OCI-LY7 (cell line): ENCODE results near the gene PTPRF.

Experiments
- EZH2phosphoT487 ChIP-seq: fragments of 200-600 bp; sonication (generic); IDR thresholded peaks from 2 replicates; pipeline ENCODE4 v1.6.1; 2018; ENCODE audit warnings: low read depth, borderline replicate concordance, mild to moderate bottlenecking, mixed run types, antibody characterized with exemption, low read length, moderate library complexity, mixed read lengths
- TF ChIP-seq, protein P1 (sequence below): fragments of 200-600 bp; sonication (generic); conservative IDR thresholded peaks from 2 replicates; pipeline ENCODE4 v1.5.1; 2014; ENCODE audit warnings: mild to moderate bottlenecking, antibody characterized with exemption, low read length, moderate library complexity, mixed read lengths

DNA sequence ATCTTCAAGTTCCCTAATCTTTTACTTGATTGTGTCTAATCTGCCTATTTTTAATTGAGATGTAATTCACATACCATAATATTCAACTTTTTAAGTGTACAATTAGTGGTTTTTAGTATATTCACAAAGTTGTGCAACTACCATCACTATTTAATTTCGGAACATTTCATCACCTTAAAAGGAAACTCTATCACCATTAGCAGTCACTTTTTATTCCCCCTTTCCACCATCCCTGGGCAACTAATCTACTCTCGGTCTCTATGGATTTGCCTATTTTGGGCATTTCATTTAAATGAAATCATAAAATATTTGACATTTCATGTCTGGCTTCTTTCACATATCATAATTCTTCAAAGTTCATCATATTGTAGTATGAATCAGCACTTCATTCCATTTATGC is 46.3 kb upstream of the PTPRF start:
- TF ChIP-seq, protein P1, sequence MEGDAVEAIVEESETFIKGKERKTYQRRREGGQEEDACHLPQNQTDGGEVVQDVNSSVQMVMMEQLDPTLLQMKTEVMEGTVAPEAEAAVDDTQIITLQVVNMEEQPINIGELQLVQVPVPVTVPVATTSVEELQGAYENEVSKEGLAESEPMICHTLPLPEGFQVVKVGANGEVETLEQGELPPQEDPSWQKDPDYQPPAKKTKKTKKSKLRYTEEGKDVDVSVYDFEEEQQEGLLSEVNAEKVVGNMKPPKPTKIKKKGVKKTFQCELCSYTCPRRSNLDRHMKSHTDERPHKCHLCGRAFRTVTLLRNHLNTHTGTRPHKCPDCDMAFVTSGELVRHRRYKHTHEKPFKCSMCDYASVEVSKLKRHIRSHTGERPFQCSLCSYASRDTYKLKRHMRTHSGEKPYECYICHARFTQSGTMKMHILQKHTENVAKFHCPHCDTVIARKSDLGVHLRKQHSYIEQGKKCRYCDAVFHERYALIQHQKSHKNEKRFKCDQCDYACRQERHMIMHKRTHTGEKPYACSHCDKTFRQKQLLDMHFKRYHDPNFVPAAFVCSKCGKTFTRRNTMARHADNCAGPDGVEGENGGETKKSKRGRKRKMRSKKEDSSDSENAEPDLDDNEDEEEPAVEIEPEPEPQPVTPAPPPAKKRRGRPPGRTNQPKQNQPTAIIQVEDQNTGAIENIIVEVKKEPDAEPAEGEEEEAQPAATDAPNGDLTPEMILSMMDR: no peak
- no peak for TF ChIP-seq EZH2phosphoT487
